ENCODE measurements around the gene ACTN4. TPM values are rescaled to one million over a fixed set of nuclear protein-coding genes. Genes with fewer than 3 reads are reported as not detected.
A peak's percentile ranks its signal among the peaks of the same experiment; 100 is the strongest.

The ACTN4 gene
- total and polyA plus RNA-seq, 2 donors (not counting 1 experiment from before 2014, with no cell fraction given): 108 to 164 TPM

GRCh38 chr19:38678891-38679494 is 31.5 kb downstream of the ACTN4 start:
- no peak for DNase-seq
- Histone ChIP-seq H3K27ac (ENCODE audit: low read length in 2 of 2) (no peak overlapping the region), H3K4me2 (replicated peaks; ENCODE audit: low read depth, low read length, poor library complexity, severe bottlenecking) (no peak overlapping the region), H3K9ac (ENCODE audit: low read length) (no peak overlapping the region), H3K4me3 (ENCODE audit: control extremely low read depth in 1 of 5, extremely low read depth in 1 of 5, insufficient read depth in 1 of 5, low read depth in 2 of 5, low read length in 4 of 5) (no peak overlapping the region), H2AFZ (ENCODE audit: insufficient read depth, low read depth, low read length, poor library complexity, severe bottlenecking) (no peak overlapping the region), H4K20me1 (ENCODE audit: control insufficient read depth, insufficient read depth, low read length, poor library complexity, severe bottlenecking) (peaks cover 79% of the 10 kb centered on the region), H3K36me3 (replicated peaks in 1 of 2; ENCODE audit: control extremely low read depth in 1 of 2, control insufficient read depth in 1 of 2, extremely low read depth in 1 of 2, insufficient read depth in 2 of 2, low read length in 1 of 2) (peaks cover 0 to 13% of the 10 kb centered on the region in 2 experiments), H3K27me3 (replicated peaks in 1 of 4; ENCODE audit: control extremely low read depth in 1 of 4, control insufficient read depth in 3 of 4, insufficient read depth in 4 of 4, low read length in 3 of 4) (no peaks in the 10 kb centered on the region), H3K9me3 (ENCODE audit: control extremely low read depth in 1 of 3, control insufficient read depth in 2 of 3, insufficient read depth in 1 of 3, low read length in 2 of 3) (no peaks in the 10 kb centered on the region), H3K4me1 (ENCODE audit: control insufficient read depth in 2 of 2, insufficient read depth in 2 of 2, low read length in 2 of 2) (peaks cover 51 to 75% of the 10 kb centered on the region in 2 donors), H3K79me2 (ENCODE audit: control insufficient read depth, insufficient read depth, low read length) (peaks cover 100% of the 10 kb centered on the region)
- Mint-ChIP-seq H3K27ac (peak overlapping the region; percentile 15), H3K27me3 (no peaks in the 10 kb centered on the region), H3K9me3 (ENCODE audit: insufficient read depth) (no peaks in the 10 kb centered on the region), H3K4me3 (no peak overlapping the region), H3K4me1 (peaks cover 85% of the 10 kb centered on the region)
- ChIA-PET POLR2A (no interaction called here), CTCF (no interaction called here)
- no peak for TF ChIP-seq EZH2 (IDR thresholded peaks at IDR 0.05; ENCODE audit: borderline replicate concordance, insufficient read depth, low read depth, low read length, poor library complexity, severe bottlenecking)
- TF ChIP-seq CTCF (IDR thresholded peaks at IDR 0.05): no peak
- no peak for ATAC-seq (ENCODE audit: low read depth)
- WGBS (ENCODE audit: insufficient coverage): 96% methylated on average over 7 of the region's 7 CpGs
- intact Hi-C loops (cut with micrococcal nuclease): no loop called here

GRCh38 chr19:38679839-38680238 is 32.4 kb downstream of the ACTN4 start:
- Histone ChIP-seq H3K36me3 (replicated peaks in 1 of 2; ENCODE audit: control extremely low read depth in 1 of 2, control insufficient read depth in 1 of 2, extremely low read depth in 1 of 2, insufficient read depth in 2 of 2, low read length in 1 of 2) (peaks cover 0 to 13% of the 10 kb centered on the region in 2 experiments), H3K27ac (ENCODE audit: low read length in 2 of 2) (no peak overlapping the region), H4K20me1 (ENCODE audit: control insufficient read depth, insufficient read depth, low read length, poor library complexity, severe bottlenecking) (peaks cover 79% of the 10 kb centered on the region), H3K27me3 (replicated peaks in 1 of 4; ENCODE audit: control extremely low read depth in 1 of 4, control insufficient read depth in 3 of 4, insufficient read depth in 4 of 4, low read length in 3 of 4) (no peaks in the 10 kb centered on the region), H3K4me1 (ENCODE audit: control insufficient read depth in 2 of 2, insufficient read depth in 2 of 2, low read length in 2 of 2) (peaks cover 52 to 75% of the 10 kb centered on the region in 2 donors), H2AFZ (ENCODE audit: insufficient read depth, low read depth, low read length, poor library complexity, severe bottlenecking) (no peak overlapping the region), H3K9ac (ENCODE audit: low read length) (no peak overlapping the region), H3K4me3 (ENCODE audit: control extremely low read depth in 1 of 5, extremely low read depth in 1 of 5, insufficient read depth in 1 of 5, low read depth in 2 of 5, low read length in 4 of 5) (no peak overlapping the region), H3K9me3 (ENCODE audit: control extremely low read depth in 1 of 3, control insufficient read depth in 2 of 3, insufficient read depth in 1 of 3, low read length in 2 of 3) (no peaks in the 10 kb centered on the region), H3K4me2 (replicated peaks; ENCODE audit: low read depth, low read length, poor library complexity, severe bottlenecking) (no peak overlapping the region), H3K79me2 (ENCODE audit: control insufficient read depth, insufficient read depth, low read length) (peaks cover 100% of the 10 kb centered on the region)
- Mint-ChIP-seq H3K9me3 (ENCODE audit: insufficient read depth) (no peaks in the 10 kb centered on the region), H3K4me1 (peaks cover 84% of the 10 kb centered on the region), H3K27ac (no peak overlapping the region), H3K4me3 (peak overlapping the region; percentile 46), H3K27me3 (no peaks in the 10 kb centered on the region)
- POLR2A ChIA-PET: no interaction called here
- DNase-seq: no peak
- TF ChIP-seq EZH2 (IDR thresholded peaks at IDR 0.05; ENCODE audit: borderline replicate concordance, insufficient read depth, low read depth, low read length, poor library complexity, severe bottlenecking) (no peak), CTCF (IDR thresholded peaks at IDR 0.05) (no peak)
- intact Hi-C loops (cut with micrococcal nuclease): loop anchor here (10.0 kb wide), 1 partner anchor 45 kb away; no protein-coding TSS in a partner anchor
- 100% methylated on average over 2 of the region's 4 CpGs for WGBS (ENCODE audit: insufficient coverage)
- CTCF ChIA-PET: no interaction called here
- no peak for ATAC-seq (ENCODE audit: low read depth)

Data from B cell (primary cell).